GM18526 (cell line): ENCODE results near the gene PLPPR5.

Experiments
- POLR2A ChIP-seq: IDR thresholded peaks from 3 replicates; pipeline ENCODE4 v1.6.1; 2011; ENCODE audit not compliant: insufficient read length; ENCODE audit errors: extremely low read depth

PLPPR5 gene

GRCh38 chr1:99004861-99005442, at the start of gene PLPPR5:
Gene PLPPR5 (minus strand): TSS chr1:99004861. CDS start chr1:99004671, 190 bp downstream.
- TF ChIP-seq POLR2A = no peak

- TF ChIP-seq POLR2A = no peak
Measured at GRCh38 chr1:99051611-99052283, 47.1 kb upstream of the PLPPR5 start.

- TF ChIP-seq POLR2A = no peak
Measured at GRCh38 chr1:99049745-99050144, 45.1 kb upstream of the PLPPR5 start.

- no peak for TF ChIP-seq POLR2A
Measured at GRCh38 chr1:99018313-99018712, 13.7 kb upstream of the PLPPR5 start.

- no peak for TF ChIP-seq POLR2A
Measured at GRCh38 chr1:99017655-99018054, 13.0 kb upstream of the PLPPR5 start.

- TF ChIP-seq POLR2A = no peak
Measured at GRCh38 chr1:99010679-99011078, 6.0 kb upstream of the PLPPR5 start.

- TF ChIP-seq POLR2A = no peak
Measured at GRCh38 chr1:99007366-99007765, 2.7 kb upstream of the PLPPR5 start.

GRCh38 chr1:99005537-99005942, 879 bp upstream of the PLPPR5 start:
- no peak for TF ChIP-seq POLR2A

- TF ChIP-seq POLR2A = no peak
Measured at GRCh38 chr1:99004254-99004860, 304 bp downstream of the PLPPR5 start.

- TF ChIP-seq POLR2A = no peak
Measured at GRCh38 chr1:99003581-99004253, 944 bp downstream of the PLPPR5 start.

GRCh38 chr1:98992844-98993243, 11.8 kb downstream of the PLPPR5 start:
- no peak for TF ChIP-seq POLR2A

GRCh38 chr1:98991127-98992012, 13.3 kb downstream of the PLPPR5 start:
- no peak for TF ChIP-seq POLR2A

- no peak for TF ChIP-seq POLR2A
Measured at GRCh38 chr1:98989556-98989907, 15.1 kb downstream of the PLPPR5 start.

- no peak for TF ChIP-seq POLR2A
Measured at GRCh38 chr1:98988904-98989555, 15.6 kb downstream of the PLPPR5 start.

GRCh38 chr1:98985687-98986086, 19.0 kb downstream of the PLPPR5 start:
- TF ChIP-seq POLR2A = no peak
